ENCODE measurements around the gene SOWAHC. TPM values are rescaled to one million over a fixed set of nuclear protein-coding genes. Genes with fewer than 3 reads are reported as not detected.

SOWAHC gene
- total and polyA plus RNA-seq, 3 experiments from 2014 or later, result 0.11 to 0.40 (median 0.15) TPM

DNA sequence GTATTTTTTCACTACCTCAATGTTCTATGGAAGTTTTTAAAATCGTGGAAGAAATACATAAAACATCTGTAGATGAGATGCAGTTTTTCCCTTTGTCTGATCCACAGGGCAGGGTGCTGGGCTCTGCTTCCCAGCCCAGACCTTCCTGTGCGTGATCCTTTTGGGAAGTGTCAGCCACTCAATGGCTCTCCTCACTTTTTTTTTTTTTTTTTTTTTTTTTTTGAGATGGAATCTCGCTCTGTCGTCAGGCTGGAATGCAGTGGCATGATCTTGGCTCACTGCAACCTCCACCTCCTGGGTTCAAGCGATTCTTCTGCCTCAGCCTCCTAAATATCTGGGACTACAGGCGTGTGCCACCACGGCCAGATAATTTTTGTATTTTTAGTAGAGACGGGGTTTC is 32.8 kb downstream of the SOWAHC start:
- no peaks in the 10 kb centered on the region for H3K36me3 ChIP-seq (ENCODE audit: insufficient read depth, low read length)
- DNase-seq, result no peak
- CTCF ChIA-PET, result no interaction called here
- POLR2A ChIA-PET, result no interaction called here
- Mint-ChIP-seq H3K9me3 (peaks cover 0 to 1% (median 0%) of the 10 kb centered on the region in 5 donors), H3K4me1 (no peaks in the 10 kb centered on the region), H3K27ac (no peak overlapping the region), H3K4me3 (no peak overlapping the region), H3K27me3 (peaks cover 9 to 17% of the 10 kb centered on the region in 2 donors), H3K36me3 (no peaks in the 10 kb centered on the region)
- H3K9me3 ChIP-seq (ENCODE audit: low read length), result no peaks in the 10 kb centered on the region
- no peak overlapping the region for H3K27ac ChIP-seq (ENCODE audit: low read depth, low read length)
- H3K27me3 ChIP-seq (ENCODE audit: insufficient read depth, low read length, poor library complexity, severe bottlenecking), result no peaks in the 10 kb centered on the region
- no peaks in the 10 kb centered on the region for H3K4me1 ChIP-seq (ENCODE audit: insufficient read depth, low read length)
- no peak overlapping the region for H3K4me3 ChIP-seq (ENCODE audit: low read length)

DNA sequence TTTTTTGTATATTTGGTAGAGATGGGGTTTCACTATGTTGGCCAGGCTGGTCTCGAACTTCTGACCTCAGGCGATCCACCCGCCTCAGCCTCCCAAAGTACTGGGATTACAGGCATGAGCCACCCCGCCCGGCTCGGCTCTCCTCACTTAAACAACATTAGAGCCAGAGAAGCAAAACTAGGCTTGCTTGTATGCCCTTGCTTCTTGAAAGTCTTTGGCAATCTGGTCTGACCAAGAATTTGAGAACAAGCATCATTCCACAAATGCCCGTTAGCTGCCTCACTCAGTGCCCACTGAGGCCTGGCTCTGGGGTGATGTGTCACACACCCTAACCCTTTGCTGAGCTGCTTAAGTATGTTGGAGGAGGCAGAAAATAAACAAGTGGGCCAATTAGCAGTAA is 33.5 kb downstream of the SOWAHC start:
- no peaks in the 10 kb centered on the region for H3K4me1 ChIP-seq (ENCODE audit: insufficient read depth, low read length)
- H3K27me3 ChIP-seq (ENCODE audit: insufficient read depth, low read length, poor library complexity, severe bottlenecking), result no peaks in the 10 kb centered on the region
- H3K9me3 Mint-ChIP-seq, result peaks cover 0 to 1% (median 0%) of the 10 kb centered on the region in 5 donors
- H3K4me1 Mint-ChIP-seq, result no peaks in the 10 kb centered on the region
- ChIA-PET CTCF (no interaction called here), POLR2A (no interaction called here)
- no peaks in the 10 kb centered on the region for H3K36me3 Mint-ChIP-seq
- no peaks in the 10 kb centered on the region for H3K9me3 ChIP-seq (ENCODE audit: low read length)
- peaks cover 9 to 17% of the 10 kb centered on the region in 2 donors for H3K27me3 Mint-ChIP-seq
- no peak overlapping the region for H3K27ac Mint-ChIP-seq
- no peak overlapping the region for H3K4me3 ChIP-seq (ENCODE audit: low read length)
- H3K4me3 Mint-ChIP-seq, result no peak overlapping the region
- DNase-seq, result no peak
- no peak overlapping the region for H3K27ac ChIP-seq (ENCODE audit: low read depth, low read length)
- H3K36me3 ChIP-seq (ENCODE audit: insufficient read depth, low read length), result no peaks in the 10 kb centered on the region

- H3K4me1 ChIP-seq (ENCODE audit: insufficient read depth, low read length), result no peaks in the 10 kb centered on the region
- Mint-ChIP-seq H3K4me1 (no peaks in the 10 kb centered on the region), H3K4me3 (no peak overlapping the region), H3K9me3 (peaks cover 0 to 1% (median 0%) of the 10 kb centered on the region in 5 donors), H3K36me3 (no peaks in the 10 kb centered on the region), H3K27me3 (peaks cover 9 to 17% of the 10 kb centered on the region in 2 donors), H3K27ac (no peak overlapping the region)
- ChIA-PET POLR2A (no interaction called here), CTCF (no interaction called here)
- H3K27me3 ChIP-seq (ENCODE audit: insufficient read depth, low read length, poor library complexity, severe bottlenecking), result no peaks in the 10 kb centered on the region
- no peak overlapping the region for H3K4me3 ChIP-seq (ENCODE audit: low read length)
- DNase-seq, result no peak
- H3K9me3 ChIP-seq (ENCODE audit: low read length), result no peaks in the 10 kb centered on the region
- H3K36me3 ChIP-seq (ENCODE audit: insufficient read depth, low read length), result no peaks in the 10 kb centered on the region
- no peak overlapping the region for H3K27ac ChIP-seq (ENCODE audit: low read depth, low read length)
These were observed 33.9 kb downstream of the SOWAHC start for GRCh38 chr2:109648041-109648527.

DNA sequence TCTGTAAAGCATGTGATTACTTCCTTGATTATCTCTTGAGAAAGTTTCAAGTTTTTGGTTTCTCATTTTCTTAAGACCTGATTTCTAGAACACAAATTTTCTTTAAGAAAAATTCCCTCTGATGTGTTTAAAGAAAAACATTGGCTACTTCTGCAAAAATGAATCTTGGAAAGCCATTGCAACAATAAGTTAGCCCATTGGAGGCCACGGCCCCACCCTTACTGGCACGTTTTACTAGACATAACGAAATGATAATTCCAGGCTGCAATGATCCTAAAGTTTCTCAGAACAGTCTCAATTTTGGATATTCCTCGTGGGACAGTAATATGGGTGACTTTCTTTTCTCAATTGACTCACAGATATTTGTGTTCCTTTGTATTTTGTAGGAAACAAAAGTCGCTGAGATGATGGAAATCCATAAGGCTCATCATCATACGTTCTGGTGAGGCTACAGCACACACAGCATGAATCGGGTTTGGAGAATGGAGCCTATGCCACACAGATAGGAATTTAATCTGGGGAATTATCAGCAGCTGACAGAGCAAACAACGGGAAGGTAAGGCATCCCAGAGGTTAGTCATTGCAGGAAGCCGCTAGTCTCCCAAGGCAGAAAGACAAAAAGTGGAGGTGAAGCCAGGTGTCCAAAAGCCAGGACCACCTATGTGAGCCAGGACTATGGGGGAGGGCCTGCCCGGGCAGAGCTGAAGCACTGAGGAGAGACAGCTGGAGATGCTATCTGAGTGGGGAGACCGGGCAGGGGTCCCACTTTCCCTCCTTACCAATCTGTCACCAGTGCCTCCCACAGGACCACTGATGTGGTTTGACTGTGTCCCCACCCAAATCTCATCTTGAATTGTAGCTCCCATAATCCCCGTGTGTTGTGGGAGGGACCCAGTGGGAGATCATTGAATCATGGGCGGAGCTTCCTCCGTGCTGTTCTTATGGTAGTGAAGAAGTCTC is 35.9 kb downstream of the SOWAHC start:
- no peak for DNase-seq
- H3K4me3 Mint-ChIP-seq, result no peak overlapping the region
- no peak overlapping the region for H3K27ac Mint-ChIP-seq
- H3K36me3 ChIP-seq (ENCODE audit: insufficient read depth, low read length), result no peaks in the 10 kb centered on the region
- H3K27me3 ChIP-seq (ENCODE audit: insufficient read depth, low read length, poor library complexity, severe bottlenecking), result no peaks in the 10 kb centered on the region
- H3K9me3 Mint-ChIP-seq, result peaks cover 0 to 1% (median 0%) of the 10 kb centered on the region in 5 donors
- ChIA-PET POLR2A (no interaction called here), CTCF (no interaction called here)
- no peaks in the 10 kb centered on the region for H3K9me3 ChIP-seq (ENCODE audit: low read length)
- no peaks in the 10 kb centered on the region for H3K4me1 ChIP-seq (ENCODE audit: insufficient read depth, low read length)
- H3K27ac ChIP-seq (ENCODE audit: low read depth, low read length), result no peak overlapping the region
- H3K27me3 Mint-ChIP-seq, result peaks cover 13 to 23% of the 10 kb centered on the region in 2 donors
- H3K4me3 ChIP-seq (ENCODE audit: low read length), result no peak overlapping the region
- H3K36me3 Mint-ChIP-seq, result no peaks in the 10 kb centered on the region
- H3K4me1 Mint-ChIP-seq, result no peaks in the 10 kb centered on the region

DNA sequence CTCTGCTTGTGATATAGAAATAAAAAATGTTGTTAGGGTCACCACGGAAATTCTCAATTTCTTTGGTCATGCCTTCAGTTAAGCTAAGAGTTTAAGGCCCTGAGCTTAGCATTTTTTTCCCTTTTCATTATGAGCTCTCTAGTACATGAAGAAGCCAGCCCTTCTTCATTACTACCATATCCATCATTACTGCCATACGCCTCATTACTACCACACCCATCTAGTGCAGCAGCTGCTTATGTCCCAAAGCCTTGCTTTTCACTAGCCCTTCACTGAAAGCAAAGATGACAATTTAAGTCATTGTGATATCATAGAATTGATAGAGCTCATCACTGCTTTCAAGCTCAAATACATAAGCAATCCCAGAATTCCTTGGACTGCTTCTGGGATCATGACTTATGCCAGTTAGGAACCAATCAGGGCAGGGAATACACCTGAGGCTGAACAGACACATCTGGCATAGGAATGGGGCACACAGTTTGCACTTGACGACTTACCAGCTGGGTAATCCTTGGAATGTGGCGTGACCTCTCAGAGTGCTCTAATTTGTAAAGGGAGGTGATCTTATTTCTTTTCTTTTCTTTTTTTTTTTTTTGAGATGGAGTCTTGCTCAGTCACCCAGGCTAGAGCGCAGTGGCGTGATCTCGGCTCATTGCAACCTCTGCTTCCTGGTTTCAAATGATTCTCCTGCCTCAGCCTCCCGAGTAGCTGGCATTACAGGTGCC is 40.3 kb downstream of the SOWAHC start:
- CTCF ChIA-PET, result interaction anchor here (0.7 to 1.1 kb wide), 2 partner anchors 9 to 66 kb away, joined by 3 to 4 read pairs; no protein-coding TSS in a partner anchor

DNA sequence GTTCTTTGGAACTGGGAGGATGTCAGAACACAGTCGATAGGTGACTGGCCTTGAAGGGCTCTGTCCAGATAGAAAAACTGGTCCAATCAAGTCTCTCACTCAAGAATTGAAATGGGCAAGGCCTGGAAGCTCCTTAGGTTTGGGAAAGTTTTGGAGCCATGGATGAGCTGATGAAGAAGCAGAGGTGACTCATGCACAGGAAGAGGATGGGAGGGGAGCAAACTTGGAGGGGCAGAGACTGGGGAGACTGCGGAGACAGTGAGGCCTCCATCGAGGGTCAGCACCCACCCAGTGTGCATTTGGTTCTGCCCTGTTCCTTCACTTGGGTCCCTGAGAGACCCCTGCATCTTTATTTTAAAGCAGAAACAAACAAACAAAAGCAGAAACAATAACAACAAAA is 41.1 kb downstream of the SOWAHC start:
- Histone ChIP-seq H3K9me3 (ENCODE audit: low read length) (no peaks in the 10 kb centered on the region), H3K36me3 (ENCODE audit: insufficient read depth, low read length) (no peaks in the 10 kb centered on the region), H3K4me1 (ENCODE audit: insufficient read depth, low read length) (no peaks in the 10 kb centered on the region), H3K4me3 (ENCODE audit: low read length) (no peak overlapping the region), H3K27ac (ENCODE audit: low read depth, low read length) (no peak overlapping the region), H3K27me3 (ENCODE audit: insufficient read depth, low read length, poor library complexity, severe bottlenecking) (no peaks in the 10 kb centered on the region)
- DNase-seq, result no peak
- Mint-ChIP-seq H3K27ac (no peak overlapping the region), H3K36me3 (no peaks in the 10 kb centered on the region), H3K27me3 (peaks cover 12% of the 10 kb centered on the region in 2 donors), H3K9me3 (peaks cover 0 to 2% (median 0%) of the 10 kb centered on the region in 5 donors), H3K4me3 (no peak overlapping the region), H3K4me1 (no peaks in the 10 kb centered on the region)
- CTCF ChIA-PET, result no interaction called here
- POLR2A ChIA-PET, result no interaction called here

More for the DNA sequence above, 40.3 kb downstream of the SOWAHC start:
- Histone ChIP-seq H3K36me3 (ENCODE audit: insufficient read depth, low read length) (no peaks in the 10 kb centered on the region), H3K4me3 (ENCODE audit: low read length) (no peak overlapping the region), H3K4me1 (ENCODE audit: insufficient read depth, low read length) (no peaks in the 10 kb centered on the region), H3K27ac (ENCODE audit: low read depth, low read length) (no peak overlapping the region), H3K27me3 (ENCODE audit: insufficient read depth, low read length, poor library complexity, severe bottlenecking) (no peaks in the 10 kb centered on the region), H3K9me3 (ENCODE audit: low read length) (no peaks in the 10 kb centered on the region)
- POLR2A ChIA-PET, result no interaction called here
- no peak for DNase-seq
- peaks cover 14 to 18% of the 10 kb centered on the region in 2 donors for H3K27me3 Mint-ChIP-seq
- H3K9me3 Mint-ChIP-seq, result peaks cover 0 to 2% (median 0%) of the 10 kb centered on the region in 5 donors
- no peaks in the 10 kb centered on the region for H3K4me1 Mint-ChIP-seq
- H3K4me3 Mint-ChIP-seq, result no peak overlapping the region
- no peak overlapping the region for H3K27ac Mint-ChIP-seq
- no peaks in the 10 kb centered on the region for H3K36me3 Mint-ChIP-seq

DNA sequence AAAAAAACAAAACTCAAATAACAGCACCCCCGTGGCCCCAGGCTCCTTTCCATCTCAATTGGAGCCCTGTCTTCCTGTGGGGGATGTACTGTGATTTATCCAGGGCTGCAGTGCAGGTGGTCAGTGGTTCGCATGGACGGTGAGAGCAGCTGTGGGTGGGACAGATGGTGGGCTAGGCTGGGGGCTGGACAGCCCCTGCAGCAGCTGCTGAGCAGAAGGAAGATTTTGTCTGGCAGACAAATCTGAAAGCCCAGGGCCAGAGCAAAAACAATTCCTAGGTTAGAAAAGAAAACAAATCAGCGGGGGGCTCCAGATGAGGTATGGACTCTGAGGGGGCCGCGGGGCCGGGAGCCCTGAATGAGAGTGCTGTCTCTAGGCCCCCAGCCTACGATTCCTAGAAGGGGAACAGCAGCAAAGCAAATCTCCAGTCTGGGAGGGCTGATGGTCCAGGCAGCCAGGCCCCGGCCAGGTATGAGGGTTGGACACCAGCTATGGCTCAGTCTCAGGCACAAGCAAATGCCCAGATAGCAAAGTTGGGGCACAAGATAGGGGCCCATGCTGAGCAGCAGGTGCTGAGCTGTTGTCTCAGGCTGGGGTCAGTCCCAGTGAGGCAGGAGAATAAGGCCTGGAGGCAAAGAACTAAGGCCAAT is 45.4 kb downstream of the SOWAHC start:
- Histone ChIP-seq H3K27ac (ENCODE audit: low read depth, low read length) (no peak overlapping the region), H3K4me1 (ENCODE audit: insufficient read depth, low read length) (no peaks in the 10 kb centered on the region), H3K9me3 (ENCODE audit: low read length) (no peaks in the 10 kb centered on the region), H3K36me3 (ENCODE audit: insufficient read depth, low read length) (no peaks in the 10 kb centered on the region), H3K4me3 (ENCODE audit: low read length) (no peak overlapping the region), H3K27me3 (ENCODE audit: insufficient read depth, low read length, poor library complexity, severe bottlenecking) (no peaks in the 10 kb centered on the region)
- CTCF ChIA-PET, result no interaction called here
- POLR2A ChIA-PET, result no interaction called here
- peaks cover 0 to 2% (median 0%) of the 10 kb centered on the region in 5 donors for H3K9me3 Mint-ChIP-seq
- no peak overlapping the region for H3K4me3 Mint-ChIP-seq
- H3K27me3 Mint-ChIP-seq, result peaks cover 8 to 10% of the 10 kb centered on the region in 2 donors
- H3K4me1 Mint-ChIP-seq, result no peaks in the 10 kb centered on the region
- DNase-seq, result no peak
- no peak overlapping the region for H3K27ac Mint-ChIP-seq
- H3K36me3 Mint-ChIP-seq, result no peaks in the 10 kb centered on the region
